ENCODE data around the gene CMTM5. TPM values are rescaled to one million over a fixed set of nuclear protein-coding genes. Genes with fewer than 3 reads are reported as not detected.
"Not testable (repeated sequence)": the region's sequence is repeated elsewhere in the genome, so short reads cannot be mapped to it uniquely, and the experiment has no call there.

The CMTM5 gene
- total RNA-seq, 2 experiments from 2014 or later = not detected

- Histone ChIP-seq H3K36me3 (ENCODE audit: insufficient read depth, low read length) (no peaks in the 10 kb centered on the region), H3K9me2 (ENCODE audit: insufficient read depth, low read length) (no peaks in the 10 kb centered on the region), H3K4me2 (ENCODE audit: low read length) (no peak overlapping the region), H3K4me1 (ENCODE audit: insufficient read depth, low read length, poor library complexity, severe bottlenecking) (no peaks in the 10 kb centered on the region), H3K79me2 (ENCODE audit: insufficient read depth, low read depth, low read length) (no peaks in the 10 kb centered on the region), H3K4me3 (ENCODE audit: low read depth, low read length, poor library complexity, severe bottlenecking) (no peak overlapping the region), H3K9me3 (ENCODE audit: low read length) (no peaks in the 10 kb centered on the region), H3K27ac (ENCODE audit: low read depth, low read length, poor library complexity, severe bottlenecking) (no peak overlapping the region), H4K20me1 (ENCODE audit: insufficient read depth, low read length) (no peaks in the 10 kb centered on the region), H2AFZ (ENCODE audit: low read length) (no peak overlapping the region)
- TF ChIP-seq CTCF (conservative IDR thresholded peaks at IDR 0.05; ENCODE audit: low read length) (no peak), EZH2phosphoT487 (IDR thresholded peaks at IDR 0.05; ENCODE audit: borderline replicate concordance, low read depth, low read length) (no peak)
- no peak for DNase-seq (ENCODE audit: low spot score)
- intact Hi-C loops (cut with micrococcal nuclease; ENCODE audit: unreplicated experiment) = no loop called here
- ChIA-PET POLR2A (no interaction called here), CTCF (ENCODE audit: unreplicated experiment) (no interaction called here)
- BruUV-seq (replicated peaks) = no TSS peak
Observed at GRCh38 chr14:23421594-23421993, 44.7 kb downstream of the CMTM5 start.

DNA sequence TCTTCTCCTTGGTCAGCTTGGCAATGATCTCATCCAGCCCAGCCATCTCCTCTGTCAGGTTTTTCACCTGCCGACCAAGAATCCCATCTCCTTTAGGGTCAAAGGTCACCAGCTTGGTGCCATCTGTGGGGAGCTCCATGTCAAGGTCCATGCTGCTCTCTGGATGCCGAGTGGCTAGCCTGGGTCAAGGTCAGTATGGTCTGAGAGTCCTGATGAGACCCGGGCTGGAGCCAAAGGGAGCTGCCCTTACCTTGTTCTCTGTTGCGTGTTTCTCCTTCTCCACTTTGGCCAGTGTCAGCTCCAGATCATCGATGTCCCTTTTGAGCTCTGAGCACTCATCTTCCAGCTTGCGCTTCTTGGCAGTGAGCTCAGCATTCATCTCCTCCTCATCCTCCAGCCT, 46.8 kb downstream of the CMTM5 start:
- BruUV-seq (replicated peaks) = no TSS peak
- no peak for TF ChIP-seq EZH2phosphoT487 (IDR thresholded peaks at IDR 0.05; ENCODE audit: borderline replicate concordance, low read depth, low read length)
- DNase-seq (ENCODE audit: low spot score) = no peak
- H3K4me2 ChIP-seq (ENCODE audit: low read length) = no peak overlapping the region
- no peaks in the 10 kb centered on the region for H3K36me3 ChIP-seq (ENCODE audit: insufficient read depth, low read length)
- no peaks in the 10 kb centered on the region for H3K9me3 ChIP-seq (ENCODE audit: low read length)
- no peak overlapping the region for H3K27ac ChIP-seq (ENCODE audit: low read depth, low read length, poor library complexity, severe bottlenecking)
- no peak overlapping the region for H3K4me3 ChIP-seq (ENCODE audit: low read depth, low read length, poor library complexity, severe bottlenecking)
- POLR2A ChIA-PET = interaction anchor here (0.6 to 1.2 kb wide), 2 partner anchors 72 to 1621 kb away, joined by 3 read pairs; no protein-coding TSS in a partner anchor
- intact Hi-C loops (cut with micrococcal nuclease; ENCODE audit: unreplicated experiment) = no loop called here
- no peaks in the 10 kb centered on the region for H4K20me1 ChIP-seq (ENCODE audit: insufficient read depth, low read length)
- no peak overlapping the region for H2AFZ ChIP-seq (ENCODE audit: low read length)
- H3K79me2 ChIP-seq (ENCODE audit: insufficient read depth, low read depth, low read length) = no peaks in the 10 kb centered on the region
- no peaks in the 10 kb centered on the region for H3K4me1 ChIP-seq (ENCODE audit: insufficient read depth, low read length, poor library complexity, severe bottlenecking)
- H3K9me2 ChIP-seq (ENCODE audit: insufficient read depth, low read length) = no peaks in the 10 kb centered on the region
- CTCF ChIA-PET (ENCODE audit: unreplicated experiment) = interaction anchor here (0.6 kb wide), 1 partner anchor 16 kb away, joined by 6 read pairs; no protein-coding TSS in a partner anchor

- H3K27ac ChIP-seq (ENCODE audit: low read depth, low read length, poor library complexity, severe bottlenecking) = no peak overlapping the region
- no peaks in the 10 kb centered on the region for H3K9me2 ChIP-seq (ENCODE audit: insufficient read depth, low read length)
- H4K20me1 ChIP-seq (ENCODE audit: insufficient read depth, low read length) = no peaks in the 10 kb centered on the region
- ChIA-PET POLR2A (no interaction called here), CTCF (ENCODE audit: unreplicated experiment) (no interaction called here)
- intact Hi-C loops (cut with micrococcal nuclease; ENCODE audit: unreplicated experiment) = no loop called here
- H3K4me3 ChIP-seq (ENCODE audit: low read depth, low read length, poor library complexity, severe bottlenecking) = no peak overlapping the region
- BruUV-seq (replicated peaks) = no TSS peak
- no peak overlapping the region for H3K4me2 ChIP-seq (ENCODE audit: low read length)
- no peaks in the 10 kb centered on the region for H3K79me2 ChIP-seq (ENCODE audit: insufficient read depth, low read depth, low read length)
- no peak for DNase-seq (ENCODE audit: low spot score)
- H2AFZ ChIP-seq (ENCODE audit: low read length) = no peak overlapping the region
- H3K9me3 ChIP-seq (ENCODE audit: low read length) = no peaks in the 10 kb centered on the region
- TF ChIP-seq CTCF (conservative IDR thresholded peaks at IDR 0.05; ENCODE audit: low read length) = no peak
- TF ChIP-seq EZH2phosphoT487 (IDR thresholded peaks at IDR 0.05; ENCODE audit: borderline replicate concordance, low read depth, low read length) = no peak
- no peaks in the 10 kb centered on the region for H3K4me1 ChIP-seq (ENCODE audit: insufficient read depth, low read length, poor library complexity, severe bottlenecking)
- H3K36me3 ChIP-seq (ENCODE audit: insufficient read depth, low read length) = no peaks in the 10 kb centered on the region
Observed at GRCh38 chr14:23425169-23425568, 48.3 kb downstream of the CMTM5 start.

GRCh38 chr14:23425798-23426197, 49.0 kb downstream of the CMTM5 start:
- H3K4me2 ChIP-seq (ENCODE audit: low read length); H3K9me3 ChIP-seq (ENCODE audit: low read length); H3K27ac ChIP-seq (ENCODE audit: low read depth, low read length, poor library complexity, severe bottlenecking); intact Hi-C loops (cut with micrococcal nuclease; ENCODE audit: unreplicated experiment); H2AFZ ChIP-seq (ENCODE audit: low read length); DNase-seq (ENCODE audit: low spot score); H3K9me2 ChIP-seq (ENCODE audit: insufficient read depth, low read length); H3K79me2 ChIP-seq (ENCODE audit: insufficient read depth, low read depth, low read length); H3K4me1 ChIP-seq (ENCODE audit: insufficient read depth, low read length, poor library complexity, severe bottlenecking); BruUV-seq (replicated peaks); CTCF ChIA-PET (ENCODE audit: unreplicated experiment); POLR2A ChIA-PET; H4K20me1 ChIP-seq (ENCODE audit: insufficient read depth, low read length); H3K4me3 ChIP-seq (ENCODE audit: low read depth, low read length, poor library complexity, severe bottlenecking); H3K36me3 ChIP-seq (ENCODE audit: insufficient read depth, low read length): not testable (repeated sequence)

Measured in OCI-LY7 (cell line).